GM12891 (cell line): ENCODE results near the gene EEFSEC.

Experiments used
- POLR2A ChIP-seq: IDR thresholded peaks from 2 replicates; pipeline ENCODE4 v1.6.1; 2011; ENCODE audit warnings: low read depth, low read length, control low read depth
- POLR2AphosphoS5 ChIP-seq: IDR thresholded peaks from 2 replicates; pipeline ENCODE4 v1.6.1; 2011; ENCODE audit warnings: low read depth, low read length, control low read depth
- POU2F2 ChIP-seq: IDR thresholded peaks from 2 replicates; pipeline ENCODE4 v1.6.1; 2011; ENCODE audit warnings: low read depth, mild to moderate bottlenecking, control low read depth, low read length, moderate library complexity
- SPI1 ChIP-seq: IDR thresholded peaks from 2 replicates; pipeline ENCODE4 v1.6.1; 2011; ENCODE audit warnings: low read depth, low read length, control low read depth
- TAF1 ChIP-seq: IDR thresholded peaks from 2 replicates; pipeline ENCODE4 v1.6.1; 2011; ENCODE audit warnings: low read depth, low read length, control low read depth

DNA sequence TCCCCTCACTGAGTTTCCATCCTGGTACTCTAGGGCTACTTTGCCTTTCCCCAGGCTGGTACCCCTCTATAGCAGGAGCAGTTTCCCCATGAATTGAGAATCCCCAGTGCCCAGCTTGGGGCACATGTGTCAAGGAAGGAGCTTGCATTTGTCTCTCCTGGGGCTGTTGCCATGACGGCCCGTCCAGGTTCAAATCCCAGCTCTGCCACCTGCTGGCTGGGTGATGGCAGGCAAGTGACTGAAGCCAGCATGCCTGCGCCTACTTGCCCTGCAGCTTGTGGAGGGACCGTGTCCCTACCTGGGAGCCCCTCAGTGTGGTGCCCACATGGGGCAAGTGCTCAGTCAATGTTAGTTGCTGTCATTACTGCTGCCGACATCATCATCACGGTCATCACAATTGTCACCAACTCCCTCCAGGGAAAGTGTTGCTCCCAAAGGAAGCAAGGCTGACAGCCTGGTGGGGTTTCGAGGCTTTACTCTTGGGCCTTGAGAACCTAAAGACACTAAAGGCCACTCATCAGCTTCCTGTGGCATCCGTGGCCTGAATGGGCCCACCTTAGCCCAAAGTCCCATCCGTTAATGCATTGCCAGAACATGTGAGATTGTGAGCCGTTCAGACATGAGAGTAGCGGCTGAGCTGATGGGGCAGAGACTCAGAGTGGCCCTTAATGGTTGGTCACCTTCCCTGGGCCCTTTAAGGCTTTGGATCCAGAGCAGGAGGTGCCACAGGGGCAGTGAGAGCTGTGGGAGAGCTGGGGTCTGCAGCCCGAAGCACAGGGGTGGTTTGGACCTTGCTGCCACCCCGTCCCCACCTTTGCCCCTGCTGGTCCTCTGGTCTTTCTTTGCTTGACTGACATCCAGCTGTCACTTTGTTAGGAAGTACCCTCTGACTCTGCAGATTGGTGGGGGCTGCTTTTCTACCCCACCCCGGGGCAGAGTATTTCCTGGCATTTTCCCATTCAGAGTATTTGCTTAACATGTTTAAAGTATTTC, 169.0 kb downstream of the EEFSEC start:
- TF ChIP-seq POLR2AphosphoS5 (no peak), TAF1 (no peak), POLR2A (no peak), SPI1 (no peak), POU2F2 (no peak)
